ENCODE data around the gene FSCN2. TPM values are rescaled to one million over a fixed set of nuclear protein-coding genes. Genes with fewer than 3 reads are reported as not detected.

The FSCN2 gene, protein sequence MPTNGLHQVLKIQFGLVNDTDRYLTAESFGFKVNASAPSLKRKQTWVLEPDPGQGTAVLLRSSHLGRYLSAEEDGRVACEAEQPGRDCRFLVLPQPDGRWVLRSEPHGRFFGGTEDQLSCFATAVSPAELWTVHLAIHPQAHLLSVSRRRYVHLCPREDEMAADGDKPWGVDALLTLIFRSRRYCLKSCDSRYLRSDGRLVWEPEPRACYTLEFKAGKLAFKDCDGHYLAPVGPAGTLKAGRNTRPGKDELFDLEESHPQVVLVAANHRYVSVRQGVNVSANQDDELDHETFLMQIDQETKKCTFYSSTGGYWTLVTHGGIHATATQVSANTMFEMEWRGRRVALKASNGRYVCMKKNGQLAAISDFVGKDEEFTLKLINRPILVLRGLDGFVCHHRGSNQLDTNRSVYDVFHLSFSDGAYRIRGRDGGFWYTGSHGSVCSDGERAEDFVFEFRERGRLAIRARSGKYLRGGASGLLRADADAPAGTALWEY
- total RNA-seq: 1 to 10 TPM in 3 of 4 donors, not detected in 1; 1.1 to 2.3 (median 1.8) TPM

- Histone ChIP-seq H3K27me3 (peaks cover 0 to 82% (median 14%) of the 10 kb centered on the region in 4 donors), H3K4me1 (peaks cover 0 to 26% (median 8%) of the 10 kb centered on the region in 3 donors), H3K36me3 (no peaks in the 10 kb centered on the region), H3K9me3 (no peaks in the 10 kb centered on the region), H3K27ac (no peak within 1 kb of the TSS), H3K4me3 (no peak within 1 kb of the TSS)
- TF ChIP-seq, protein P1, sequence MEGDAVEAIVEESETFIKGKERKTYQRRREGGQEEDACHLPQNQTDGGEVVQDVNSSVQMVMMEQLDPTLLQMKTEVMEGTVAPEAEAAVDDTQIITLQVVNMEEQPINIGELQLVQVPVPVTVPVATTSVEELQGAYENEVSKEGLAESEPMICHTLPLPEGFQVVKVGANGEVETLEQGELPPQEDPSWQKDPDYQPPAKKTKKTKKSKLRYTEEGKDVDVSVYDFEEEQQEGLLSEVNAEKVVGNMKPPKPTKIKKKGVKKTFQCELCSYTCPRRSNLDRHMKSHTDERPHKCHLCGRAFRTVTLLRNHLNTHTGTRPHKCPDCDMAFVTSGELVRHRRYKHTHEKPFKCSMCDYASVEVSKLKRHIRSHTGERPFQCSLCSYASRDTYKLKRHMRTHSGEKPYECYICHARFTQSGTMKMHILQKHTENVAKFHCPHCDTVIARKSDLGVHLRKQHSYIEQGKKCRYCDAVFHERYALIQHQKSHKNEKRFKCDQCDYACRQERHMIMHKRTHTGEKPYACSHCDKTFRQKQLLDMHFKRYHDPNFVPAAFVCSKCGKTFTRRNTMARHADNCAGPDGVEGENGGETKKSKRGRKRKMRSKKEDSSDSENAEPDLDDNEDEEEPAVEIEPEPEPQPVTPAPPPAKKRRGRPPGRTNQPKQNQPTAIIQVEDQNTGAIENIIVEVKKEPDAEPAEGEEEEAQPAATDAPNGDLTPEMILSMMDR (IDR thresholded peaks at IDR 0.05): peak in 1 of 6 experiments; percentile 12
- no peak for TF ChIP-seq POLR2A (IDR thresholded peaks at IDR 0.05)
- DNase-seq: no peak
- 10% methylated on average over 2 of the region's 42 CpGs; no CpG with 5 or more reads in 1 of the 2 donors for WGBS, 2 donors
- intact Hi-C loops (cut with DNase I): no loop called here
These were observed at the start of gene FSCN2 for GRCh38 chr17:81527591-81528383. Gene FSCN2 (plus strand): TSS chr17:81528377. CDS start chr17:81528532, 155 bp downstream.

GRCh38 chr17:81479175-81480071 is 48.8 kb upstream of the FSCN2 start:
- DNase-seq: no peak
- peaks cover 0 to 31% (median 0%) of the 10 kb centered on the region in 4 donors for H3K27me3 ChIP-seq
- intact Hi-C loops (cut with DNase I): loop anchor here (5.0 to 10.0 kb wide), 3 partner anchors 77 to 227 kb away; partner anchors contain the start of gene SLC38A10
- TF ChIP-seq, protein P1 (IDR thresholded peaks at IDR 0.05): no peak
- no peak for TF ChIP-seq POLR2A (IDR thresholded peaks at IDR 0.05)
- no peaks in the 10 kb centered on the region for H3K9me3 ChIP-seq
- H3K4me3 ChIP-seq: no peak overlapping the region
- H3K4me1 ChIP-seq: peaks cover 31 to 47% (median 34%) of the 10 kb centered on the region in 3 donors
- WGBS, 2 donors: 73 to 91% methylated on average over 17 of the region's 20 CpGs
- no peaks in the 10 kb centered on the region for H3K36me3 ChIP-seq
- no peak overlapping the region for H3K27ac ChIP-seq

DNA sequence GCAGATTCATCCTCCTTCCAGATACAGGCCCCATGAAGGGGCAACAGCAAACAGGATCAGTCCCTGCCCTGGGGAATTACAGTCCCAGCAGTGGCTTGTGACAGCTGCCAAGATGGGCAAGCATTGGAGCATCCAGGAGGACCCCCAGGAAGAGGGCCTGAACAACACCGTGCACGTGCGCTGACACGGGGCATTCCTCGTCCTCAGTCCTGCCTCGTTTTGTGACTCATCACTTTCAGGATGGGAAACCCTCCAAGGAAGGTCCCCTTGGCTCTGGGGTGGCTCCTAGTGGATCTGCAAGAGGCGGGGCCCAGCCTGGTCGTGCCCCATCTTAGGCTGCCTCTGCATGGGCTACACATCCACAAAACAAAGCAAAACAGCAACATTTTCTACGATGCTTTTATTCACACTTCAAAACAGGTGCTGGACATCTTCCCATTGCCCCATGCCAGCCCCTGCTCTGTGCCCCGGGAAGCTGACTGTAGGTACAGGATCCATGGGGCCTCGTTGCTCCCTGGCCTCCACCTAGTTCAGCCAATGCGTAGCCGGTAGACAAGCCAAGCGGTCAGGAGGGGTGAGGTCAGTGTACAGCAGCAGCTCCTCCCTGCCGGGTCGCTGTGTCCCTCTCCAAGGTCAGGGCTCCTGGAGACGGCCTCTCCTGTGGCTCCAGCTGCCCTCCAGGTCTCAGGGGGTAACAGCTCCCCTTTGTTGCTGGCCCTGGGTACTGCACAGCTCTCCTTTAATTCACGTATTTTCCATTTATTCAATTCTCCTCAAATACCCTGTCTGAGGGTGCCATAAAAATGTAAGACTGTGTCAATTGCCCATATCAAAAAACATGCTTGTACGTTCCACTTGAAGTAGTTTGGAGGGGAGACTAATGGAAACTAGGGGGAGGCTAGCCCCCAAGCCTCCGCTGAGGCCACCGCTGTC is 47.8 kb upstream of the FSCN2 start:
- Histone ChIP-seq H3K4me1 (peaks cover 35 to 53% (median 39%) of the 10 kb centered on the region in 3 donors), H3K4me3 (peak overlapping the region in 2 of 4 donors; percentile 50 to 72), H3K27me3 (peaks cover 0 to 31% (median 0%) of the 10 kb centered on the region in 4 donors), H3K27ac (no peak overlapping the region), H3K36me3 (no peaks in the 10 kb centered on the region), H3K9me3 (no peaks in the 10 kb centered on the region)
- intact Hi-C loops (cut with DNase I): loop anchor here (5.0 to 10.0 kb wide), 3 partner anchors 78 to 228 kb away; partner anchors contain the start of gene SLC38A10
- no peak for DNase-seq
- no peak for TF ChIP-seq POLR2A (IDR thresholded peaks at IDR 0.05)
- TF ChIP-seq, protein P1 (IDR thresholded peaks at IDR 0.05): peak in 1 of 6 experiments; percentile 7
- WGBS, 2 donors: 65 to 72% methylated on average over 13 to 20 of the region's 21 CpGs

All from esophagus squamous epithelium (tissue), 5 donors.